ENCODE results near the gene RFX1.
A peak's percentile ranks its signal among the peaks of the same experiment; 100 is the strongest.
"Not testable (repeated sequence)": the region's sequence is repeated elsewhere in the genome, so short reads cannot be mapped to it uniquely, and the experiment has no call there.

RFX1 gene

GRCh38 chr19:13979686-13980085, 26.4 kb downstream of the RFX1 start:
- no peak for DNase-seq

- DNase-seq = no peak
These were observed 26.9 kb downstream of the RFX1 start for GRCh38 chr19:13979244-13979615.

GRCh38 chr19:13978351-13979243, 27.5 kb downstream of the RFX1 start:
- peak in 32 of 56 donors; percentile 8 to 61 (median 30) for DNase-seq

GRCh38 chr19:13977803-13978202, 28.3 kb downstream of the RFX1 start:
- no peak for DNase-seq

GRCh38 chr19:13976446-13976845, 29.7 kb downstream of the RFX1 start:
- DNase-seq = no peak

GRCh38 chr19:13975870-13976269, 30.2 kb downstream of the RFX1 start:
- no peak for DNase-seq

GRCh38 chr19:13974073-13974472, 32.0 kb downstream of the RFX1 start:
- DNase-seq = no peak

GRCh38 chr19:13973479-13973878, 32.6 kb downstream of the RFX1 start:
- DNase-seq = not testable (repeated sequence)

- DNase-seq = no peak
These were observed 33.6 kb downstream of the RFX1 start for GRCh38 chr19:13972368-13973155.

GRCh38 chr19:13971868-13972267, 34.3 kb downstream of the RFX1 start:
- not testable (repeated sequence) for DNase-seq

- DNase-seq = no peak
These were observed 36.2 kb downstream of the RFX1 start for GRCh38 chr19:13969897-13970296.

GRCh38 chr19:13968999-13969398, 37.1 kb downstream of the RFX1 start:
- no peak for DNase-seq

- no peak for DNase-seq
These were observed 37.7 kb downstream of the RFX1 start for GRCh38 chr19:13968383-13968935.

- not testable (repeated sequence) for DNase-seq
These were observed 38.9 kb downstream of the RFX1 start for GRCh38 chr19:13967206-13967605.

- DNase-seq = no peak
These were observed 39.4 kb downstream of the RFX1 start for GRCh38 chr19:13966684-13967128.

GRCh38 chr19:13965926-13966683, 40.0 kb downstream of the RFX1 start:
- no peak for DNase-seq

- no peak for DNase-seq
These were observed 40.7 kb downstream of the RFX1 start for GRCh38 chr19:13965377-13965896.

GRCh38 chr19:13964776-13965175, 41.3 kb downstream of the RFX1 start:
- no peak for DNase-seq

GRCh38 chr19:13963603-13964105, 42.5 kb downstream of the RFX1 start:
- no peak for DNase-seq

GRCh38 chr19:13962699-13963602, 43.2 kb downstream of the RFX1 start:
- DNase-seq = no peak
